ENCODE measurements around the gene MTHFD1L. TPM values are rescaled to one million over a fixed set of nuclear protein-coding genes. Genes with fewer than 3 reads are reported as not detected.

MTHFD1L gene
- total and polyA plus RNA-seq, 2 of the 8 experiments (the other 6 are each of a cell fraction or from before 2014, with no cell fraction given): 29.2 to 105 TPM

DNA sequence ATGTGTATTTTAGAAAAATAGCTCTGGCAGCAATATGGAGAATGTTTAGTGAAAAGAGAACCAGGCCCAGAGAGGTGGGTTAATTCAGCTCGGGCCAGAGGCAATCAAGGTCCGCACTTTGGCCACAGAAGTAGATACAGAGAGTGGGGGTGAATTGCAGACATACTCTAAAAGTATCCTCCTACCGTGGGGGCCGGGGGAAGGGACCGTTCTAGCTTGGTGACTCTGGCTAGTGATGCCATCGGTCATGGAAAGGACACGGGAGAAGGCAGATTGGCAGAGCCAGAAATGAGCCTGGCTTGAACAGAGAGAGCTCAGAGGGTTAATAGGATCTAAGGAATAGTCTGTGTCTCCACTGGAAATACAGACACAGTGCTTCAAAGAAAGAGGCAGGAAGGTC is 173.1 kb downstream of the MTHFD1L start:
- H4K5ac ChIP-seq (ENCODE audit: insufficient read length, low read depth, low read length): no peak overlapping the region
- no peak overlapping the region for H2AK5ac ChIP-seq (ENCODE audit: low read depth, low read length)
- DNase-seq (ENCODE audit: low read depth in 1 of 2, low spot score in 2 of 2) (no peak), FAIRE-seq (no peak)
- no peaks in the 10 kb centered on the region for H3K79me1 ChIP-seq (ENCODE audit: low read depth, low read length)
- no peak overlapping the region for H2BK12ac ChIP-seq (ENCODE audit: low read depth, low read length)
- no peak overlapping the region for H3K4ac ChIP-seq (replicated peaks; ENCODE audit: insufficient read length, low read depth, low read length)
- WGBS, 2 experiments (ENCODE audit: extremely low coverage in 1 of 2, insufficient coverage in 1 of 2, insufficient read length in 1 of 2, insufficient replicate concordance in 2 of 2, low coverage in 1 of 2, low lambda C conversion rate in 2 of 2, missing lambda C conversion rate in 1 of 2): 93% methylated on average over 7 of the region's 7 CpGs; no CpG with 5 or more reads in 1 of the 2 experiments
- no peak overlapping the region for H2BK120ac ChIP-seq (replicated peaks; ENCODE audit: low read depth, low read length)
- no peak overlapping the region for H3K9ac ChIP-seq (replicated peaks in 1 of 4; ENCODE audit: extremely low read depth in 1 of 4, low read depth in 3 of 4, low read length in 3 of 4)
- CTCF ChIA-PET (ENCODE audit: partially characterized antibody): interaction anchor here (0.6 to 1.5 kb wide), 6 partner anchors 24 to 295 kb away, joined by 3 to 4 read pairs (median 3); no protein-coding TSS in a partner anchor
- H3K36me3 ChIP-seq (ENCODE audit: control insufficient read depth in 2 of 4, insufficient read depth in 4 of 4, low read length in 3 of 4): peaks cover 0 to 25% (median 12%) of the 10 kb centered on the region in 4 experiments; a peak in 6 of 8 replicates
- H3K4me2 ChIP-seq (ENCODE audit: insufficient read depth in 1 of 2, low read depth in 2 of 2, low read length in 2 of 2): no peak overlapping the region
- H3K18ac ChIP-seq (ENCODE audit: extremely low read depth, low read length): no peak overlapping the region
- no peak overlapping the region for H3K4me3 ChIP-seq (ENCODE audit: extremely low read depth in 1 of 4, insufficient read depth in 2 of 4, low read depth in 3 of 4, low read length in 4 of 4)
- POLR2A ChIA-PET (ENCODE audit: partially characterized antibody): no interaction called here
- H3K27ac ChIP-seq (ENCODE audit: low read depth, low read length): no peak overlapping the region
- H3K4me1 ChIP-seq (replicated peaks in 1 of 4; ENCODE audit: control insufficient read depth in 3 of 4, insufficient read depth in 4 of 4, low read length in 3 of 4): peaks cover 0 to 3% (median 0%) of the 10 kb centered on the region in 4 experiments; a peak in 1 of 7 replicates
- no peak overlapping the region for H2BK15ac ChIP-seq (ENCODE audit: low read length)
- no peaks in the 10 kb centered on the region for H3K23me2 ChIP-seq (ENCODE audit: low read depth, low read length)
- H2BK20ac ChIP-seq (ENCODE audit: low read length): no peak overlapping the region
- H4K8ac ChIP-seq (ENCODE audit: extremely low read depth, insufficient read depth, low read length): no peak overlapping the region
- no peaks in the 10 kb centered on the region for H3K9me3 ChIP-seq (ENCODE audit: insufficient read depth in 2 of 2, low read depth in 1 of 2, low read length in 1 of 2)
- H4K20me1 ChIP-seq (replicated peaks in 1 of 2; ENCODE audit: control insufficient read depth in 1 of 2, insufficient read depth in 2 of 2, low read length in 2 of 2): peaks cover 0 to 1% of the 10 kb centered on the region in 2 experiments
- no peak overlapping the region for H2BK5ac ChIP-seq (ENCODE audit: low read depth, low read length)
- no peaks in the 10 kb centered on the region for H3K79me2 ChIP-seq (ENCODE audit: control insufficient read depth in 1 of 2, insufficient read depth in 2 of 2, low read length in 2 of 2)
- H3K23ac ChIP-seq (ENCODE audit: insufficient read length): no peak overlapping the region
- no peaks in the 10 kb centered on the region for H3K27me3 ChIP-seq (replicated peaks in 1 of 4; ENCODE audit: control insufficient read depth in 3 of 4, extremely low read depth in 1 of 4, insufficient read depth in 3 of 4, low read length in 3 of 4)
- H3K14ac ChIP-seq (ENCODE audit: insufficient read length): no peak overlapping the region
- no peak overlapping the region for H4K91ac ChIP-seq (replicated peaks; ENCODE audit: insufficient read length, low read length)
- no peak overlapping the region for H3K56ac ChIP-seq (replicated peaks; ENCODE audit: insufficient read length, low read depth, low read length)
- H2AFZ ChIP-seq (ENCODE audit: low read length): no peak overlapping the region

Measured in H1 (cell line).